GM12874 (cell line): ENCODE measurements around the gene ATP6V0C.

ENCODE experiments used
- CTCF ChIP-seq: IDR thresholded peaks from 2 replicates; pipeline ENCODE4 v1.5.1; 2011; ENCODE audit warnings: low read depth, mild to moderate bottlenecking, control low read depth, low read length, moderate library complexity; ENCODE audit not compliant: insufficient read depth

Gene ATP6V0C

GRCh38 chr16:2508722-2509400 lies 4.9 kb upstream of the ATP6V0C start:
- TF ChIP-seq CTCF, result no peak

GRCh38 chr16:2511128-2511800 lies 2.5 kb upstream of the ATP6V0C start:
- TF ChIP-seq CTCF, result no peak

- TF ChIP-seq CTCF, result no peak
These were observed 1.6 kb upstream of the ATP6V0C start for GRCh38 chr16:2511996-2512734.

- TF ChIP-seq CTCF, result no peak
These were observed 882 bp upstream of the ATP6V0C start for GRCh38 chr16:2512735-2513404.

GRCh38 chr16:2514333-2515179 lies 804 bp downstream of the ATP6V0C start:
- TF ChIP-seq CTCF, result no peak

GRCh38 chr16:2515180-2515851 lies 1.6 kb downstream of the ATP6V0C start:
- TF ChIP-seq CTCF, result no peak
